HTR-8/SVneo (cell line): ENCODE measurements around the gene DNTT.
A peak's percentile ranks its signal among the peaks of the same experiment; 100 is the strongest.
"Not testable (repeated sequence)": the region's sequence is repeated elsewhere in the genome, so short reads cannot be mapped to it uniquely, and the experiment has no call there.

Source experiments
- DNase-seq: peaks from one replicate; pipeline ENCODE4 v3.0.0; 2011; ENCODE audit warnings: low spot score, mixed read lengths; ENCODE audit not compliant: insufficient read length
- FAIRE-seq: peaks from 2 replicates; lab custom pipeline; 2011; peaks lifted over from hg19 to GRCh38; lab: Jason Lieb, UNC

Gene DNTT

GRCh38 chr10:96305019-96305418, 785 bp downstream of the DNTT start:
- DNase-seq (no peak), FAIRE-seq (no peak)

- no peak for FAIRE-seq
- DNase-seq: no peak
Measured at GRCh38 chr10:96306516-96306915, 2.3 kb downstream of the DNTT start.

GRCh38 chr10:96308854-96309253, 4.6 kb downstream of the DNTT start:
- DNase-seq, FAIRE-seq: not testable (repeated sequence)

- DNase-seq: no peak
- no peak for FAIRE-seq
Measured at GRCh38 chr10:96309628-96310320, 5.5 kb downstream of the DNTT start.

- FAIRE-seq (no peak), DNase-seq (no peak)
Measured at GRCh38 chr10:96310321-96310669, 6.1 kb downstream of the DNTT start.

- DNase-seq (no peak), FAIRE-seq (no peak)
Measured at GRCh38 chr10:96311180-96311715, 7.0 kb downstream of the DNTT start.

GRCh38 chr10:96313344-96313743, 9.1 kb downstream of the DNTT start:
- FAIRE-seq (no peak), DNase-seq (no peak)

- DNase-seq (no peak), FAIRE-seq (no peak)
Measured at GRCh38 chr10:96317067-96317833, 13.0 kb downstream of the DNTT start.

- DNase-seq (no peak), FAIRE-seq (no peak)
Measured at GRCh38 chr10:96319754-96320474, 15.7 kb downstream of the DNTT start.

GRCh38 chr10:96321822-96322221, 17.6 kb downstream of the DNTT start:
- DNase-seq (no peak), FAIRE-seq (no peak)

GRCh38 chr10:96322275-96322674, 18.0 kb downstream of the DNTT start:
- FAIRE-seq: no peak
- no peak for DNase-seq

- FAIRE-seq (no peak), DNase-seq (no peak)
Measured at GRCh38 chr10:96324447-96324846, 20.2 kb downstream of the DNTT start.

GRCh38 chr10:96325719-96326373, 21.6 kb downstream of the DNTT start:
- FAIRE-seq (no peak), DNase-seq (no peak)

- FAIRE-seq (no peak), DNase-seq (no peak)
Measured at GRCh38 chr10:96327462-96327861, 23.2 kb downstream of the DNTT start.

GRCh38 chr10:96333101-96333500, 28.9 kb downstream of the DNTT start:
- DNase-seq (no peak), FAIRE-seq (no peak)

GRCh38 chr10:96334616-96335526, 30.6 kb downstream of the DNTT start:
- no peak for FAIRE-seq
- peak; percentile 56 for DNase-seq

- FAIRE-seq: no peak
- DNase-seq: no peak
Measured at GRCh38 chr10:96337106-96337505, 32.9 kb downstream of the DNTT start.

- no peak for FAIRE-seq
- no peak for DNase-seq
Measured at GRCh38 chr10:96338279-96338925, 34.2 kb downstream of the DNTT start.

- DNase-seq (no peak), FAIRE-seq (no peak)
Measured at GRCh38 chr10:96339383-96339782, 35.1 kb downstream of the DNTT start.
